ENCODE data around the gene MYADM. TPM values are rescaled to one million over a fixed set of nuclear protein-coding genes. Genes with fewer than 3 reads are reported as not detected.

Gene MYADM
- total RNA-seq, 1 donor from 2014 or later: 80.4 TPM

GRCh38 chr19:53903055-53903680, 35.5 kb downstream of the MYADM start:
- Mint-ChIP-seq H3K27ac (peak overlapping the region; percentile 79), H3K27me3 (peaks cover 72% of the 10 kb centered on the region), H3K9me3 (ENCODE audit: low read depth) (no peaks in the 10 kb centered on the region), H3K4me1 (ENCODE audit: low read depth) (peaks cover 5% of the 10 kb centered on the region), H3K36me3 (ENCODE audit: insufficient read depth) (no peaks in the 10 kb centered on the region), H3K4me3 (ENCODE audit: low read depth) (no peak overlapping the region)
- no peak for TF ChIP-seq CTCF (IDR thresholded peaks at IDR 0.05; ENCODE audit: unreplicated experiment)
- DNase-seq (ENCODE audit: low spot score, unreplicated experiment): peak; percentile 60

- TF ChIP-seq CTCF (IDR thresholded peaks at IDR 0.05; ENCODE audit: unreplicated experiment): no peak
- H3K9me3 Mint-ChIP-seq (ENCODE audit: low read depth): no peaks in the 10 kb centered on the region
- DNase-seq (ENCODE audit: low spot score, unreplicated experiment): no peak
- H3K4me1 Mint-ChIP-seq (ENCODE audit: low read depth): peaks cover 9% of the 10 kb centered on the region
- no peak overlapping the region for H3K4me3 Mint-ChIP-seq (ENCODE audit: low read depth)
- H3K27ac Mint-ChIP-seq: no peak overlapping the region
- peaks cover 71% of the 10 kb centered on the region for H3K27me3 Mint-ChIP-seq
- H3K36me3 Mint-ChIP-seq (ENCODE audit: insufficient read depth): no peaks in the 10 kb centered on the region
Observed at GRCh38 chr19:53904909-53905308, 37.2 kb downstream of the MYADM start.

GRCh38 chr19:53905787-53906186, 38.1 kb downstream of the MYADM start:
- no peak for DNase-seq (ENCODE audit: low spot score, unreplicated experiment)
- Mint-ChIP-seq H3K27me3 (peaks cover 74% of the 10 kb centered on the region), H3K27ac (no peak overlapping the region)

GRCh38 chr19:53906211-53907192, 38.8 kb downstream of the MYADM start:
- peak; percentile 80 for TF ChIP-seq CTCF (IDR thresholded peaks at IDR 0.05; ENCODE audit: unreplicated experiment)
- no peak overlapping the region for H3K4me3 Mint-ChIP-seq (ENCODE audit: low read depth)
- peak; percentile 43 for DNase-seq (ENCODE audit: low spot score, unreplicated experiment)
- H3K9me3 Mint-ChIP-seq (ENCODE audit: low read depth): no peaks in the 10 kb centered on the region
- no peak overlapping the region for H3K27ac Mint-ChIP-seq
- H3K27me3 Mint-ChIP-seq: peaks cover 78% of the 10 kb centered on the region
- H3K36me3 Mint-ChIP-seq (ENCODE audit: insufficient read depth): no peaks in the 10 kb centered on the region
- peaks cover 10% of the 10 kb centered on the region for H3K4me1 Mint-ChIP-seq (ENCODE audit: low read depth)

More at GRCh38 chr19:53905787-53906186, 38.1 kb downstream of the MYADM start:
- Mint-ChIP-seq H3K36me3 (ENCODE audit: insufficient read depth) (no peaks in the 10 kb centered on the region), H3K9me3 (ENCODE audit: low read depth) (no peaks in the 10 kb centered on the region), H3K4me1 (ENCODE audit: low read depth) (peaks cover 10% of the 10 kb centered on the region), H3K4me3 (ENCODE audit: low read depth) (no peak overlapping the region)
- no peak for TF ChIP-seq CTCF (IDR thresholded peaks at IDR 0.05; ENCODE audit: unreplicated experiment)

- peaks cover 10% of the 10 kb centered on the region for H3K4me1 Mint-ChIP-seq (ENCODE audit: low read depth)
- H3K27me3 Mint-ChIP-seq: peaks cover 85% of the 10 kb centered on the region
- no peaks in the 10 kb centered on the region for H3K9me3 Mint-ChIP-seq (ENCODE audit: low read depth)
- H3K36me3 Mint-ChIP-seq (ENCODE audit: insufficient read depth): no peaks in the 10 kb centered on the region
- no peak for TF ChIP-seq CTCF (IDR thresholded peaks at IDR 0.05; ENCODE audit: unreplicated experiment)
- no peak overlapping the region for H3K27ac Mint-ChIP-seq
- peak overlapping the region; percentile 32 for H3K4me3 Mint-ChIP-seq (ENCODE audit: low read depth)
- no peak for DNase-seq (ENCODE audit: low spot score, unreplicated experiment)
Observed at GRCh38 chr19:53907193-53907581, 39.5 kb downstream of the MYADM start.

All from progenitor cell of endocrine pancreas (in vitro differentiated cells).